ENCODE results near the gene EXT2. TPM values are rescaled to one million over a fixed set of nuclear protein-coding genes. Genes with fewer than 3 reads are reported as not detected.

EXT2 gene
- total RNA-seq, 1 donor from 2014 or later = 78.6 TPM

DNA sequence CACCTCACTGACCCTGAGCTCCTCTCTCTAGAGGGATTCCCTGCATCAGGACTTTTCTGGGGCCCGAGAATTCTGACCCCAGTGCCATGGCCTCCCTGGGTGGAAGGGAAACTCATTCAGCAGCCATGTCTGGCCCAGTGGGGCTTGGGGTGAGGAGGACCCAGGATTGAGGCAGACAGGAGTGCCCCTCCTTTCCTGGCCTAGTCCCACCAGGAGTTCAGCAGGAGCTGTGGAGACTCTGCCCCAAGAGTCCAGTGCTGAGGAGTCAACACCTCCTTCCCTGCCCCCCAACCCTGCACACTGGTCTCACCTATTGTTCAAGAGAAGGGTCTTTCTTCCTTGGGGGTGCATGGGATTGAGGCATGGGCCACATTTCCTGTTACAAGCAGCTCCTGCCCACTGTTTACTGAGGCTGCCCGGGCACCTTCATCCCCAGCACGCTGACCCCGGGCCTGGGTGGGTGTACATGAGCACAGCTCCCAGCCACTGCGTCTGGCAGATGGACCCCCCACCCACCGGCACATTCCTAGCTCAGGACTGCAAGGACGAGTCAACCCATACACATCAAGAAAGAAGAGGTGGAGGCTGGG is 180.6 kb downstream of the EXT2 start:
- Histone ChIP-seq H3K27ac (no peak overlapping the region), H3K9me3 (no peaks in the 10 kb centered on the region), H3K4me3 (no peak overlapping the region), H3K36me3 (no peaks in the 10 kb centered on the region), H3K27me3 (no peaks in the 10 kb centered on the region), H3K4me1 (peaks cover 7% of the 10 kb centered on the region)
- intact Hi-C loops (cut with DNase I) = no loop called here
- TF ChIP-seq CTCF (IDR thresholded peaks at IDR 0.05) (no peak), POLR2AphosphoS5 (IDR thresholded peaks at IDR 0.05; ENCODE audit: insufficient read depth in 1 of 2, low read depth in 1 of 2) (no peak), POLR2A (IDR thresholded peaks at IDR 0.05) (no peak)
- DNase-seq (ENCODE audit: extremely low spot score in 2 of 2) = no peak

GRCh38 chr11:44277196-44278090 is 182.0 kb downstream of the EXT2 start:
- intact Hi-C loops (cut with DNase I) = no loop called here
- Histone ChIP-seq H3K9me3 (no peaks in the 10 kb centered on the region), H3K4me3 (no peak overlapping the region), H3K27ac (no peak overlapping the region), H3K4me1 (peaks cover 7% of the 10 kb centered on the region), H3K36me3 (no peaks in the 10 kb centered on the region), H3K27me3 (no peaks in the 10 kb centered on the region)
- no peak for DNase-seq (ENCODE audit: extremely low spot score in 2 of 2)
- TF ChIP-seq POLR2AphosphoS5 (IDR thresholded peaks at IDR 0.05; ENCODE audit: insufficient read depth in 1 of 2, low read depth in 1 of 2) (no peak), CTCF (IDR thresholded peaks at IDR 0.05) (no peak), POLR2A (IDR thresholded peaks at IDR 0.05) (no peak)

DNA sequence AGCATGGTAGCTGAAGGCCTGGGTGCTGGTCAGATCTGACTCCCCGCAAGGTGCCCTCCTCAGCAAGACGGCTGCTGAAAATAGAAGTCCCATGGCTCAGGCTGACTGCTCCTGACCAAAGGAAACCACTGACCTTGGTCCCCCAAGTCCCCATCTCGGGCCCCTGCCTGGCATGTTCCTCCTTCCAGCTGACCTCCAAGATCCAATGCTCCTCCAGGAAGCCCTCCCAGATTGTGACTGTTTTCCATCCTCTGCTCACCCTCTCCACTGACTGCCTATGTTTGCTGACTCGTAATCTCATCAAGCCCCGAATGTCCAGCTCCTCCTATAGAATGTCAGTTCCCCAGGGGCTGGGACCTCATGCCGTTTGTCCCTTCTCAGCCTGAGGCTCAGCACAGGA is 184.0 kb downstream of the EXT2 start:
- Histone ChIP-seq H3K27me3 (no peaks in the 10 kb centered on the region), H3K4me3 (no peak overlapping the region), H3K27ac (no peak overlapping the region), H3K9me3 (no peaks in the 10 kb centered on the region), H3K4me1 (peaks cover 7% of the 10 kb centered on the region), H3K36me3 (no peaks in the 10 kb centered on the region)
- TF ChIP-seq POLR2A (IDR thresholded peaks at IDR 0.05) = no peak
- no peak for TF ChIP-seq CTCF (IDR thresholded peaks at IDR 0.05)
- no peak for TF ChIP-seq POLR2AphosphoS5 (IDR thresholded peaks at IDR 0.05; ENCODE audit: insufficient read depth in 1 of 2, low read depth in 1 of 2)
- intact Hi-C loops (cut with DNase I) = no loop called here
- no peak for DNase-seq (ENCODE audit: extremely low spot score in 2 of 2)

GRCh38 chr11:44280257-44280656 is 184.8 kb downstream of the EXT2 start:
- no peaks in the 10 kb centered on the region for H3K27me3 ChIP-seq
- no peak for DNase-seq (ENCODE audit: extremely low spot score in 2 of 2)
- H3K4me3 ChIP-seq = no peak overlapping the region
- H3K4me1 ChIP-seq = peaks cover 7% of the 10 kb centered on the region
- TF ChIP-seq POLR2A (IDR thresholded peaks at IDR 0.05) (no peak), CTCF (IDR thresholded peaks at IDR 0.05) (no peak), POLR2AphosphoS5 (IDR thresholded peaks at IDR 0.05; ENCODE audit: insufficient read depth in 1 of 2, low read depth in 1 of 2) (no peak)
- H3K27ac ChIP-seq = no peak overlapping the region
- no peaks in the 10 kb centered on the region for H3K36me3 ChIP-seq
- no peaks in the 10 kb centered on the region for H3K9me3 ChIP-seq
- intact Hi-C loops (cut with DNase I) = no loop called here

GRCh38 chr11:44281151-44281550 is 185.7 kb downstream of the EXT2 start:
- Histone ChIP-seq H3K4me3 (no peak overlapping the region), H3K36me3 (no peaks in the 10 kb centered on the region), H3K9me3 (no peaks in the 10 kb centered on the region), H3K4me1 (peaks cover 7% of the 10 kb centered on the region), H3K27ac (no peak overlapping the region), H3K27me3 (no peaks in the 10 kb centered on the region)
- intact Hi-C loops (cut with DNase I) = no loop called here
- no peak for DNase-seq (ENCODE audit: extremely low spot score in 2 of 2)
- no peak for TF ChIP-seq POLR2A (IDR thresholded peaks at IDR 0.05)
- no peak for TF ChIP-seq POLR2AphosphoS5 (IDR thresholded peaks at IDR 0.05; ENCODE audit: insufficient read depth in 1 of 2, low read depth in 1 of 2)
- no peak for TF ChIP-seq CTCF (IDR thresholded peaks at IDR 0.05)
